HepG2 (cell line): ENCODE measurements around the gene ZNF880. TPM values are rescaled to one million over a fixed set of nuclear protein-coding genes. Genes with fewer than 3 reads are reported as not detected.

Source experiments
- ATAC-seq: fragments of 200-7000 bp; cut with Tn5 transposase; 3 replicates; pipeline ENCODE4 v1.9.1; 2020; ENCODE audit warnings: mild to moderate bottlenecking, moderate library complexity
- BruUV-seq: library from RNA; stranded (reverse); fragments of 400-500 nt; replicated peaks from 2 replicates; lab custom pipeline; 2021; lab: Mats Ljungman, UMichigan
- CTCF ChIA-PET: fragments of 300-600 bp; formaldehyde crosslinking; extraction: SDS; loops from one replicate; lab custom pipeline; 2021; ENCODE audit warnings: low total read pairs, inconsistent platforms, low intra/inter-chr PET ratio; lab: Yijun Ruan, JAX
- POLR2A ChIA-PET: fragments of 350-600 bp; sonication (Branson Sonifier 250); formaldehyde crosslinking; loops from one replicate; lab custom pipeline; 2020; ENCODE audit warnings: antibody characterized with exemption, inconsistent platforms; lab: Yijun Ruan, JAX
- DNase-seq: peaks from one replicate; pipeline ENCODE4 v3.0.0-alpha.2; 2015; ENCODE audit warnings: low spot score
- FAIRE-seq: peaks from 3 replicates; lab custom pipeline; 2011; peaks lifted over from hg19 to GRCh38; lab: Jason Lieb, UNC
- H2AFZ ChIP-seq: one replicate; pipeline ENCODE4 v1.6.1; 2011; ENCODE audit warnings: low read length, inconsistent platforms
- H3K27ac ChIP-seq: fragments of 300-600 bp; 3 replicates; pipeline ENCODE4 v1.8.0; 2011; ENCODE audit warnings: mixed run types, mild to moderate bottlenecking, mixed read lengths, low read length, inconsistent platforms; ENCODE audit not compliant: insufficient read depth; ENCODE audit errors: extremely low read length
- H3K27me3 ChIP-seq, 2 experiments: fragments of 200-600 bp in 1 of 2; 2 replicates in 1 of 2; 3 replicates in 1 of 2; pipeline versions ENCODE4 v1.6.0 to v1.8.0; 2011; ENCODE audit warnings: low read length in 2 of 2, mild to moderate bottlenecking in 2 of 2, moderate library complexity in 2 of 2, inconsistent platforms in 1 of 2; ENCODE audit not compliant: insufficient read depth in 2 of 2, control insufficient read depth in 1 of 2
- H3K36me3 ChIP-seq, 2 experiments: fragments of 200-600 bp in 1 of 2; replicated peaks in 1 of 2; 2 replicates in 1 of 2; 3 replicates in 1 of 2; pipeline versions ENCODE4 v1.5.1 to v1.8.0; 2011; ENCODE audit warnings: low read length in 2 of 2, inconsistent platforms in 1 of 2; ENCODE audit not compliant: insufficient read depth in 2 of 2, control insufficient read depth in 1 of 2
- H3K4me1 ChIP-seq: 2 replicates; pipeline ENCODE4 v1.5.1; 2012; ENCODE audit warnings: low read length, inconsistent platforms; ENCODE audit not compliant: insufficient read depth
- H3K4me2 ChIP-seq: 2 replicates; pipeline ENCODE4 v1.6.0; 2011; ENCODE audit warnings: low read depth, low read length, inconsistent platforms
- H3K4me3 ChIP-seq, 3 experiments: fragments of 200-600 bp in 1 of 3; sonication (generic), shearing (Covaris generic) in 1 of 3; replicated peaks in 1 of 3; 2 replicates each; pipeline ENCODE4 v1.5.1; 2011 to 2016; ENCODE audit warnings: low read length in 3 of 3, inconsistent platforms in 2 of 3, low read depth in 2 of 3, mild to moderate bottlenecking in 2 of 3, control low read depth in 1 of 3, mixed read lengths in 1 of 3; ENCODE audit not compliant: insufficient read depth in 1 of 3
- H3K79me2 ChIP-seq: one replicate; pipeline ENCODE4 v1.6.1; 2011; ENCODE audit warnings: low read length, inconsistent platforms; ENCODE audit not compliant: insufficient read depth
- H3K9ac ChIP-seq: 2 replicates; pipeline ENCODE4 v1.6.0; 2011; ENCODE audit warnings: mild to moderate bottlenecking, low read depth, low read length, inconsistent platforms; ENCODE audit not compliant: insufficient read depth
- H3K9me3 ChIP-seq: 2 replicates; pipeline ENCODE4 v1.5.1; 2012; ENCODE audit warnings: mild to moderate bottlenecking, low read length
- H4K20me1 ChIP-seq: 2 replicates; pipeline ENCODE4 v1.6.0; 2011; ENCODE audit warnings: inconsistent platforms, mild to moderate bottlenecking, low read length, moderate library complexity; ENCODE audit not compliant: insufficient read depth
- DPF2 ChIP-seq: sonication (generic); formaldehyde crosslinking; IDR thresholded peaks from 2 replicates; pipeline ENCODE4 v1.4.0; 2020; ENCODE audit warnings: mild to moderate bottlenecking, low read depth, missing genetic modification reagents, borderline replicate concordance
- ERF ChIP-seq: IDR thresholded peaks from 2 replicates; pipeline ENCODE4 v1.6.1; 2018; ENCODE audit warnings: missing biosample characterization, missing genetic modification reagents
- PHF20 ChIP-seq: sonication (generic); formaldehyde crosslinking; IDR thresholded peaks from 2 replicates; pipeline ENCODE4 v1.5.0; 2020; ENCODE audit warnings: mild to moderate bottlenecking, missing genetic modification reagents
- PHF21A ChIP-seq: sonication (generic); formaldehyde crosslinking; IDR thresholded peaks from 2 replicates; pipeline ENCODE4 v1.5.0; 2020; ENCODE audit warnings: mild to moderate bottlenecking, missing genetic modification reagents
- POGZ ChIP-seq: sonication (generic); formaldehyde crosslinking; IDR thresholded peaks from 2 replicates; pipeline ENCODE4 v1.4.0; 2020; ENCODE audit warnings: mild to moderate bottlenecking, missing genetic modification reagents
- PRPF4 ChIP-seq: fragments of 200-400 bp; formaldehyde crosslinking; IDR thresholded peaks from 2 replicates; pipeline ENCODE4 v1.6.1; 2016; ENCODE audit warnings: low read length, low read depth; ENCODE audit not compliant: poor library complexity, severe bottlenecking
- THAP11 ChIP-seq: IDR thresholded peaks from 2 replicates; pipeline ENCODE4 v1.6.1; 2016; ENCODE audit warnings: missing biosample characterization, missing genetic modification reagents
- ZBTB38 ChIP-seq: sonication (generic); formaldehyde crosslinking; IDR thresholded peaks from 2 replicates; pipeline ENCODE4 v1.5.1; 2020; ENCODE audit warnings: mild to moderate bottlenecking, missing genetic modification reagents
- ZNF713 ChIP-seq: sonication (generic); formaldehyde crosslinking; IDR thresholded peaks from 2 replicates; pipeline ENCODE4 v1.4.0; 2020; ENCODE audit warnings: mild to moderate bottlenecking, missing genetic modification reagents
- WGBS: methylation state at CpG from one replicate; pipeline ENCODE4 v1.1.6; 2017; ENCODE audit warnings: low lambda C conversion rate; 5-methylcytosine and 5-hydroxymethylcytosine counted together
- in situ Hi-C: cut with HindIII; loops from 2 replicates; pipeline ENCODE4 v1.10.0; 2017; ENCODE audit warnings: low pct_unique_long_range_greater_than_20kb; ENCODE audit not compliant: extremely low pct_ligation_motif_present
- intact Hi-C: fragments of 100-400 bp; cut with micrococcal nuclease; formaldehyde crosslinking; loops from one replicate; pipeline ENCODE4 v1.10.0; 2022; ENCODE audit not compliant: unreplicated experiment
- polyA plus RNA-seq, 8 experiments: library from polyadenylated mRNA; depleted of rRNA in 3 of 8; stranded (reverse) in 7 of 8; unstranded in 1 of 8; fragments of >200 nt; fragmentation: Illumina TruSeq in 4 of 8; extraction: Trizol in 4 of 8; gene quantifications; 2 replicates each; pipeline versions ENCODE4 v1.2.1 to v1.2.3, GENCODE V29; 2011 to 2016; ENCODE audit warnings: low read depth in 4 of 8, missing spikeins in 1 of 8, mixed read lengths in 1 of 8; ENCODE audit not compliant: insufficient read depth in 1 of 8
- total RNA-seq, 5 experiments: library from RNA; depleted of rRNA; stranded (reverse); fragments of >200 nt; fragmentation: Illumina TruSeq; extraction: Trizol; gene quantifications; 2 replicates each; pipeline ENCODE4 v1.2.3, GENCODE V29; 2016; ENCODE audit warnings: low read depth in 1 of 5
- TF ChIP-seq, protein P1 (sequence below): sonication (generic); formaldehyde crosslinking; IDR thresholded peaks from 2 replicates; pipeline ENCODE4 v1.8.1; 2023; ENCODE audit warnings: mild to moderate bottlenecking, inconsistent platforms, moderate library complexity, missing genetic modification reagents, borderline replicate concordance
- TF ChIP-seq, protein P2 (sequence below): sonication (generic); formaldehyde crosslinking; IDR thresholded peaks from 2 replicates; pipeline ENCODE4 v1.5.1; 2020; ENCODE audit warnings: mild to moderate bottlenecking, missing genetic modification reagents, moderate library complexity

ZNF880 gene
- total and polyA plus RNA-seq, 2 of the 13 experiments (the other 11 are each of a cell fraction or from before 2014, with no cell fraction given) = 0.03 to 0.18 TPM

- no peaks in the 10 kb centered on the region for H3K27me3 ChIP-seq
- H2AFZ ChIP-seq = no peak overlapping the region
- intact Hi-C loops = no loop called here
- no peak overlapping the region for H3K9ac ChIP-seq
- ChIA-PET CTCF (no interaction called here), POLR2A (no interaction called here)
- H4K20me1 ChIP-seq = no peaks in the 10 kb centered on the region
- peak overlapping the region; percentile 61 for H3K4me2 ChIP-seq
- in situ Hi-C loops = no loop called here
- ATAC-seq = peak; percentile 33; the same call in 1 of the 3 replicates
- peak overlapping the region; percentile 64 to 79 (median 72) for H3K4me3 ChIP-seq
- no peaks in the 10 kb centered on the region for H3K79me2 ChIP-seq
- no TSS peak for BruUV-seq
- H3K9me3 ChIP-seq = peaks cover 63% of the 10 kb centered on the region
- no peak overlapping the region for H3K27ac ChIP-seq
- WGBS = 78% methylated on average over 8 of the region's 9 CpGs
- no peak for DNase-seq
- H3K4me1 ChIP-seq = no peaks in the 10 kb centered on the region
- FAIRE-seq = no peak
- H3K36me3 ChIP-seq = no peaks in the 10 kb centered on the region
- no peak for TF ChIP-seq PRPF4
- TF ChIP-seq ZBTB38 (CRISPR knock-in tag) = 0 out of 2 replicates have a peak, but pooled peaks have one; percentile 12
These were observed 34.0 kb upstream of the ZNF880 start for GRCh38 chr19:52335768-52336116.

GRCh38 chr19:52336117-52336790, 33.5 kb upstream of the ZNF880 start, which contains the start of gene ZNF610:
ZNF610 (plus strand) TSS chr19:52336243; CDS start chr19:52349173, 12,930 bp downstream.
- no peaks in the 10 kb centered on the region for H4K20me1 ChIP-seq
- CTCF ChIA-PET = no interaction called here
- intact Hi-C loops (no loop called here), in situ Hi-C loops (no loop called here)
- H2AFZ ChIP-seq = no peak within 1 kb of the TSS
- ATAC-seq = peak; percentile 83
- BruUV-seq = TSS peak; percentile 78
- peaks cover 58% of the 10 kb centered on the region for H3K9me3 ChIP-seq
- H3K27me3 ChIP-seq = no peaks in the 10 kb centered on the region
- no peaks in the 10 kb centered on the region for H3K4me1 ChIP-seq
- 41% methylated on average over 51 of the region's 55 CpGs for WGBS
- peak within 1 kb of the TSS; percentile 72 for H3K9ac ChIP-seq
- no peak for FAIRE-seq
- peak within 1 kb of the TSS; percentile 48 for H3K27ac ChIP-seq
- H3K4me2 ChIP-seq = peak within 1 kb of the TSS; percentile 61
- POLR2A ChIA-PET = no interaction called here
- DNase-seq = peak; percentile 59
- H3K36me3 ChIP-seq = no peaks in the 10 kb centered on the region
- peak within 1 kb of the TSS; percentile 64 to 79 (median 72) for H3K4me3 ChIP-seq
- no peaks in the 10 kb centered on the region for H3K79me2 ChIP-seq
- TF ChIP-seq PHF20 (CRISPR knock-in tag) (peak; percentile 70), ERF (CRISPR knock-in tag) (no peak), ZNF713 (CRISPR knock-in tag) (no peak), POGZ (0 out of 2 replicates have a peak, but pooled peaks have one; percentile 19), THAP11 (0 out of 2 replicates have a peak, but pooled peaks have one; percentile 38), DPF2 (CRISPR knock-in tag) (no peak), PHF21A (CRISPR knock-in tag) (0 out of 2 replicates have a peak, but pooled peaks have one; percentile 27)
- TF ChIP-seq, protein P1, sequence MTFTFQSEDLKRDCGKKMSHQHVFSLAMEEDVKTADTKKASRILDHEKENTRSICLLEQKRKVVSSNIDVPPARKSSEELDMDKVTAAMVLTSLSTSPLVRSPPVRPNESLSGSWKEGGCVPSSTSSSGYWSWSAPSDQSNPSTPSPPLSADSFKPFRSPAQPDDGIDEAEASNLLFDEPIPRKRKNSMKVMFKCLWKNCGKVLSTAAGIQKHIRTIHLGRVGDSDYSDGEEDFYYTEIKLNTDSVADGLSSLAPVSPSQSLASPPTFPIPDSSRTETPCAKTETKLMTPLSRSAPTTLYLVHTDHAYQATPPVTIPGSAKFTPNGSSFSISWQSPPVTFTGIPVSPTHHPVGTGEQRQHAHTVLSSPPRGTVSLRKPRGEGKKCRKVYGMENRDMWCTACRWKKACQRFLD (CRISPR knock-in tag) = 0 out of 2 replicates have a peak, but pooled peaks have one; percentile 33
- TF ChIP-seq, protein P2, sequence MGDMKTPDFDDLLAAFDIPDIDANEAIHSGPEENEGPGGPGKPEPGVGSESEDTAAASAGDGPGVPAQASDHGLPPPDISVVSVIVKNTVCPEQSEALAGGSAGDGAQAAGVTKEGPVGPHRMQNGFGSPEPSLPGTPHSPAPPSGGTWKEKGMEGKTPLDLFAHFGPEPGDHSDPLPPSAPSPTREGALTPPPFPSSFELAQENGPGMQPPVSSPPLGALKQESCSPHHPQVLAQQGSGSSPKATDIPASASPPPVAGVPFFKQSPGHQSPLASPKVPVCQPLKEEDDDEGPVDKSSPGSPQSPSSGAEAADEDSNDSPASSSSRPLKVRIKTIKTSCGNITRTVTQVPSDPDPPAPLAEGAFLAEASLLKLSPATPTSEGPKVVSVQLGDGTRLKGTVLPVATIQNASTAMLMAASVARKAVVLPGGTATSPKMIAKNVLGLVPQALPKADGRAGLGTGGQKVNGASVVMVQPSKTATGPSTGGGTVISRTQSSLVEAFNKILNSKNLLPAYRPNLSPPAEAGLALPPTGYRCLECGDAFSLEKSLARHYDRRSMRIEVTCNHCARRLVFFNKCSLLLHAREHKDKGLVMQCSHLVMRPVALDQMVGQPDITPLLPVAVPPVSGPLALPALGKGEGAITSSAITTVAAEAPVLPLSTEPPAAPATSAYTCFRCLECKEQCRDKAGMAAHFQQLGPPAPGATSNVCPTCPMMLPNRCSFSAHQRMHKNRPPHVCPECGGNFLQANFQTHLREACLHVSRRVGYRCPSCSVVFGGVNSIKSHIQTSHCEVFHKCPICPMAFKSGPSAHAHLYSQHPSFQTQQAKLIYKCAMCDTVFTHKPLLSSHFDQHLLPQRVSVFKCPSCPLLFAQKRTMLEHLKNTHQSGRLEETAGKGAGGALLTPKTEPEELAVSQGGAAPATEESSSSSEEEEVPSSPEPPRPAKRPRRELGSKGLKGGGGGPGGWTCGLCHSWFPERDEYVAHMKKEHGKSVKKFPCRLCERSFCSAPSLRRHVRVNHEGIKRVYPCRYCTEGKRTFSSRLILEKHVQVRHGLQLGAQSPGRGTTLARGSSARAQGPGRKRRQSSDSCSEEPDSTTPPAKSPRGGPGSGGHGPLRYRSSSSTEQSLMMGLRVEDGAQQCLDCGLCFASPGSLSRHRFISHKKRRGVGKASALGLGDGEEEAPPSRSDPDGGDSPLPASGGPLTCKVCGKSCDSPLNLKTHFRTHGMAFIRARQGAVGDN (CRISPR knock-in tag) = peak; percentile 41
